T-helper 2 cell (primary cell): ENCODE data around the gene CUEDC2.

Experiments
- DNase-seq, 5 experiments: peaks; one replicate each; pipeline versions ENCODE4 v3.0.0 to v3.0.0-alpha.2; 2012 to 2022

The CUEDC2 gene

DNA sequence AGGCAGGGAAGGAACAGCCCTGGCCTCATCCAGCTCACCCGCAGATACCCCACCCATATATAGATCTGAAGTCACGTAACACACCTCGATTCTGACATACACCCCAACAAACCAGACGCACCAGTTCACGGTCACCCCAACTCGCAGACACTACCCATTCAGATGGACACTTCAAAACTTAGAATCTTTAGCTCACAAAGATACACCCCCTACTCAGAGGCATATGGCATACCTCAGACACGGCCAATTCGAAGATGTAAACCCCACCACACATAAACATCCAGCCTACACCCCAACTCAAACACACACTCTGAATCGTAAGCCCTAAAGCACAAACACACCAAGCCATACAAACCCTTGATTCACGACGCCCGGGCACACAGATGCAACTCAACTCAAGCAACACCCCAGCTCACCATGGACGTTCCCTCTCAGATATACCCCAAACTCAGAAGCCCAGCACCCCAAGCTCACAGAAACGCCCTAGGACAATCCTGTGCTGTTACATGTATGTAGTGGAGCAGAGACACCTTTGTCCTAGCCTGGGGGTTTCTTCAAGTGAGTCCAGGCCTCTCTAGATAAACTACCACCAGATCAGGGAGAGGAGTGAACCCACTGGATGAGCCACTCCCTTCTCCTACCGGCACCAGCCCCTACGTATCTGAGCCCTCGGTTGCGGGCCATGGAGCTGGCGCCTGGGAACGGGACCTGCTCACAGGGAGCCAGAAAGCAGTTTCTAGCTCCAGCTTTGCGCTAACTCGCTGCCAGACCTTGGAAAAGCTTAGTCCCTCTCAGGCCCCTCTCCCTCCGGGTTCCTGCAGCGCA, 22.6 kb downstream of the CUEDC2 start:
- DNase-seq = no peak

DNA sequence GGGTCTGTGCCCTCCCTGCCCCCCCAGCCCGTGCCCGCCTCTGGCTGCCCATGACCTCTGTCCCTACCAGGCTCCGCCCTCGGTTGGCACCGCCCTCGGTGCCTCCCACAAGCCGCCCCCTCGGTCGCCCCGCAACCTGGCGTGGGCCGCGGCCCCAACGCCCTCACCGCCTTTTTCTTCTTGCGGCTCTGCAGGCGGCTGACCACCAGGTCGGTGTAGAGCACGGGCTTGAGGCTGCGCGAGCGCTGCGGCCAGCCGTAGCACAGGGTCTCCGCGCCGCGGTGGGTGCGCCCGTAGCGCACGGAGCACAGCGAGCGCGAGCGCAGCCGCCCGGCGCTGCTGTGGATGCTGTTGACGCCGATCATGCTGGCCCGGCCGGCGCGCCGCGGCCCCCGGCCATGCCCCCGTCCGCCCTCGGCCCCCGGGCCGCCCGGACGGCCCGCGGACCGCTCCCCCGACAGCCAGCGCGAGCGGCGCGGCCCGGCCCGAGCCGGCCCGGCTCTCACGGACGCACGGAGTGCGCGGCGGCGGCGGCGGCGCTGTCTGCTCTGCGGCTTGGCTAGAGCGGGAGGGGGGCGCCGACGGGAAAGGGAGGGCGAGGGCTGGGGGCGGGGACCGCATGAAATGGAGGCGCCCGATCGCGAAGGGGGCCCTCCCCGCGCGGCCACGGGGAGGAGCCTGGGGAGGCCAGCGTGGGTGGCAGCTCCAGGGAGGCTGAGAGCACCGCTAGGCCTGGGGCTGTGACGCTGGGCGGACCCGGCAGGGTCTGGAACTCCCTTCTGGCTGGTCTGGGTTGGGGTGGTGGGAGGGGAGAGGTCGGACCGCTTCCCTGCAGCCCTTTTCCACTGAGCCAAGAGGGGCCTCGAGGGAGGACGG, 23.4 kb downstream of the CUEDC2 start:
- DNase-seq = peak; percentile 47 to 71 (median 60)

DNA sequence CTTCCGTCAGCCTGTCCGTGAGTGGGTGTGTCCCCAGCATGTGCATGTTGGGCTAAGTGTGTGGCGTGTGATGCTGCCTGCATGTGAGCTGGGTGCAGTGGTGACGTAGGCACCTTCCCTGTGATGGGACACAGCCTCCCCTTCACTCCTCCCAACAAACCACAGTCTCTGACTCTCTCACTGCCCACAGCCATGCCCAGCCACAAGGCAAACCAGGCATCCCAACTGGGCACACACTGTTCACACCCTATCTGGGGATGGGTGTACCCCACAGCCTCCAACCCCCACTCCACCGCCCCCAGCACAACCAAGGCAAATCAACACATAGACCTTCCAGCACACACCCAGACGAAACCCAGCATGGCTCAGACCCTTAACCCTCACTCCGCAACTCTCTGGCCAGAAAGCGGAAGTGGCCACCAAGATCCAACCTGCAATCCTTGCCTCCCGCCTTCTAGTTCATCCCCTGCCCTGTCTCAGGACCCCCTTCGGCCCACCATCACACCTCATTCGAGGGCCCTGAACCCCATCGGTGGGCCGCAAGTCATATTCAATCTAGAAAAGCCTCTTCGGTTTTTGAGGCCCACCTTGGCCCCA, 24.1 kb downstream of the CUEDC2 start:
- no peak for DNase-seq

GRCh38 chr10:102407425-102408130, 24.8 kb downstream of the CUEDC2 start:
- DNase-seq = no peak

DNA sequence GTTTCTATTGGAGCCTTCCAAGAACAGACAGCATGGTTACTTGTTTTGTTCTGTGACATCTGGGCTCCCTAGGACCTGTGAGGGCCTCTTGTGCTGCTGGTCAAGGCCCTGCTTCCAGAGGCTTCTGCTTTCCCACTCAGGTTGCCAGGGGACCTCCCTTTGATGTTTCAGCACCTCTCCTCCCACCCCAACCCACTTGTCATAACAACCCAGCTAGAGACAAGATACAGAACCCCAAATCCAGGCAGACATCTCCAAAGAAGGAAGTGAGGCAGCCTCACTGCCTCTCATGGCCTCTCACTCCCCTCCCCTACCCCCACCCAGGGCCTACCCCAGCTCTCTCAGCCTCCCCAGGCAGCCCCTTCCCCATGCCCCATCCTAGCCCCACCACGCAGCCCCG, 25.6 kb downstream of the CUEDC2 start:
- DNase-seq = no peak

- DNase-seq = no peak
Measured at GRCh38 chr10:102405632-102406031, 26.7 kb downstream of the CUEDC2 start.

- DNase-seq = no peak
Measured at GRCh38 chr10:102405108-102405571, 27.2 kb downstream of the CUEDC2 start.

DNA sequence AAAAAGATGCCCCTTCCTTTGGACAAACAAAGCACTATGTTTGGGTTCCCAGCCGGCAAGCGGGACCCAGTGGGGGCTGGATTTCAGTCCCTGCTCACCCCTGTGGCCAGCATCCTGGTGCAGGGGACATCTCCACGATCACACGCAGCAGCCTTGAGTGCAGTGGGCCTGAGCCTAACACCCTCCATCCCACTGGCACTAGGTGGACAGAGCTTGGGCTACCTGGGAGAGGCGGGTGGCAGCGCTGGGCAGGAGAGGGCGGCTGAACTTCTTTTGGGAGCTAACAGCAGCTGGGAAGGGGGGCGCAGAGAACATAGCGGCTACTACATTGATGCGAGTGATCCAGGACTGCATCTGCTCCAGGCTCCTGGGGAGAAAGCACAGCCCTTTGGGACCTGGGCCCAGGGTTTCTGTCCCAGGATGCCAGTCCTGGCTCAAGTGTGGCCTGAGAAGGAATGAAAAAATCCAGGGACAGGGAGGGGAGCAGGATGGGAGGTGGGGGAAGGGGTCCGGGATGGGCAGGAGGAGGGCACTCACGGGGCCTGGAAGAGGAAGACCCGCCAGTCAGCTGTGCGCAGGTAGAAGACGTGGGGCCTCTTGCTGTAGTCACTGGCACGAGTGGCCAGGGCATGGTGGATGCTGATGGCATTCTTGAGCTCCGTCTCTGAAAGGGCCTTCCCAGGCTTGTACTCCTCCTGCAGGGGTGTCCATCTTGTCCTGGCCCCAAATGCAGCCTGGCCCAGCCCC, 27.8 kb downstream of the CUEDC2 start:
- no peak for DNase-seq

GRCh38 chr10:102403115-102403514, 29.3 kb downstream of the CUEDC2 start:
- DNase-seq = no peak

DNA sequence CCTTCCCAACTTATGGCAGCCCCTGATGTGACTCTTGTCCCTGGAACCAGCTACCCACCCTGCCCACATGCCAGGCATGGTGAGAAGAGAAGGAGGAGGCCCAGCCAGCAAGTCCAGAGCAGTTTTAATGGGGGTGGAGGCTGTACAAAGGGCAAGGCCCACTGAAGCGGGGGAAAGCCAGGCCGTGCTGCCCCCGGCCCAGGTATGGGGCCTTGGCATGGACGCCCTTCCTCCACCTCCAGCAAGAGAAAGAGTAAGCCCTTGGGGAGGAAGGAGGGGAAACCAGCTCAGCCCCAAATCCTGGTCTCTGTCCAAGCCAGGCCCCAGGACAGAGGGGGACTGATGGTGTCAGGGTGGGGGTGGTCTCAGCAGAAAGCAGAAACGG, 29.9 kb downstream of the CUEDC2 start:
- DNase-seq = no peak

- DNase-seq = no peak
Measured at GRCh38 chr10:102401735-102402511, 30.5 kb downstream of the CUEDC2 start.

GRCh38 chr10:102401342-102401654, 31.1 kb downstream of the CUEDC2 start:
- DNase-seq = no peak

DNA sequence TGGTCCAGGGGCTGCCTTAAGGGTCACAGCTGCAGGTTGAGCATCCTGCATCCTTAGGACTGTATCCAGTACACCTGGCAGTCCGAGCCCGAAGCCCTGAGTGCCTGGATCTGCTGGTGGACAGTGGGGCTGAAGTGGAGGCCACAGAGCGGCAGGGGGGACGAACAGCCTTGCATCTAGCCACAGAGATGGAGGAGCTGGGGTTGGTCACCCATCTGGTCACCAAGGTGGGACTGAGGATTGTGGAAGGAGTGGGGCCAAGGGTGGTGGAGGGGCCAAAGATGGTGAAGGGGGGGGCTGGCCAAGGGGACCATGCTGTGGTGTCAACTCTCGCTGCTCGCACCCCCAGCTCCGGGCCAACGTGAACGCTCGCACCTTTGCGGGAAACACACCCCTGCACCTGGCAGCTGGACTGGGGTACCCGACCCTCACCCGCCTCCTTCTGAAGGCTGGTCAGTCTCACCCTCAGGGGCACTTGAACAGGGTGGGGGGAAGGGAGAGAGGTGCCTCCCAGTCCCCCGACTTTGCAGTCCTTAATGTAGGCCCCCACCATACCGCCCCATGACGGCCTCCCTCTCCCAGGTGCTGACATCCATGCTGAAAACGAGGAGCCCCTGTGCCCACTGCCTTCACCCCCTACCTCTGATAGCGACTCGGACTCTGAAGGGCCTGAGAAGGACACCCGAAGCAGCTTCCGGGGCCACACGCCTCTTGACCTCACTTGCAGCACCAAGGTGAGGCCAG, 31.6 kb downstream of the CUEDC2 start:
- DNase-seq = no peak

DNA sequence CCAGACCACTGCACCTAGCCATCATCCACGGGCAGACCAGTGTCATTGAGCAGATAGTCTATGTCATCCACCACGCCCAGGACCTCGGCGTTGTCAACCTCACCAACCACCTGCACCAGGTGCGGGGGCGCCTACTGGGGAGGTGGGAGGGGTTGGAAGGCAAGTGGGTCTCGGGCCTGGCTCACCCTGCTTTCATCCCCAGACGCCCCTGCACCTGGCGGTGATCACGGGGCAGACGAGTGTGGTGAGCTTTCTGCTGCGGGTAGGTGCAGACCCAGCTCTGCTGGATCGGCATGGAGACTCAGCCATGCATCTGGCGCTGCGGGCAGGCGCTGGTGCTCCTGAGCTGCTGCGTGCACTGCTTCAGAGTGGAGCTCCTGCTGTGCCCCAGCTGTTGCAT, 32.3 kb downstream of the CUEDC2 start:
- no peak for DNase-seq

- DNase-seq = peak; percentile 76 to 91 (median 81)
Measured at GRCh38 chr10:102399217-102400021, 33.0 kb downstream of the CUEDC2 start.

GRCh38 chr10:102398172-102399020, 34.0 kb downstream of the CUEDC2 start:
- DNase-seq = no peak

- DNase-seq = peak in 1 of 5 experiments; percentile 23
Measured at GRCh38 chr10:102397222-102398171, 34.9 kb downstream of the CUEDC2 start.
